RPMI7951 (cell line): Measurements from ENCODE around the gene VTCN1. TPM values are rescaled to one million over a fixed set of nuclear protein-coding genes. Genes with fewer than 3 reads are reported as not detected.
A peak's percentile ranks its signal among the peaks of the same experiment; 100 is the strongest.
"Not testable (repeated sequence)": the region's sequence is repeated elsewhere in the genome, so short reads cannot be mapped to it uniquely, and the experiment has no call there.

Experiments
- DNase-seq: peaks from one replicate; pipeline ENCODE4 v3.0.0-alpha.2; 2012; ENCODE audit warnings: low read depth
- total RNA-seq: library from RNA; depleted of rRNA; stranded (reverse); fragments of >200 nt; shearing (Covaris generic); gene quantifications from 2 replicates; pipeline ENCODE4 v1.2.3, GENCODE V29; 2014; rRNA removed

Gene VTCN1, protein sequence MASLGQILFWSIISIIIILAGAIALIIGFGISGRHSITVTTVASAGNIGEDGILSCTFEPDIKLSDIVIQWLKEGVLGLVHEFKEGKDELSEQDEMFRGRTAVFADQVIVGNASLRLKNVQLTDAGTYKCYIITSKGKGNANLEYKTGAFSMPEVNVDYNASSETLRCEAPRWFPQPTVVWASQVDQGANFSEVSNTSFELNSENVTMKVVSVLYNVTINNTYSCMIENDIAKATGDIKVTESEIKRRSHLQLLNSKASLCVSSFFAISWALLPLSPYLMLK
- total RNA-seq = not detected in 2 replicates

DNA sequence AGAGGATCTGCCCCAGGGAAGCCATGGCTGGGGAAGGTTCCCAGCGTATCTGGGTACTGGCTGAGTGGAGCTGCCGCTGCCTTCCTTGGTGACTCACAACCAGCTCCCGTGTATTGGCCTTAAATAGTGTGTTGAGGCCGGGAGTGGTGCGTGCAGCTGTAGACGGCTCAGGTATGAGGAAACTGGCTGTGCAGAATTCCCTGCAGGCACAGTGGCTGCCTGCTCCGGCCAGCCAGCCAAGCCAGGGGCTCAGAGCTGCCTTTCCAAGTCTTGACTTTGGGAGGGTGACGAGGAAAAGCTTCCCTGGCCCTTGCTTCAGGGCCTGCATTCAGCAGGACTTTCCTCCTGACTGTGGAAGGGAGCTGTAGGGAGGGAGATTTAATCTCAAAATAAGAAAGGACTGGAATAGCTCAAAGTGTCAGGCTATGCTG lies at the start of gene VTCN1:
TSS of gene VTCN1 (minus strand) at position 97 of the 431 bp plus-strand sequence. CDS start at position 25, 72 bp downstream.
- DNase-seq = no peak

DNA sequence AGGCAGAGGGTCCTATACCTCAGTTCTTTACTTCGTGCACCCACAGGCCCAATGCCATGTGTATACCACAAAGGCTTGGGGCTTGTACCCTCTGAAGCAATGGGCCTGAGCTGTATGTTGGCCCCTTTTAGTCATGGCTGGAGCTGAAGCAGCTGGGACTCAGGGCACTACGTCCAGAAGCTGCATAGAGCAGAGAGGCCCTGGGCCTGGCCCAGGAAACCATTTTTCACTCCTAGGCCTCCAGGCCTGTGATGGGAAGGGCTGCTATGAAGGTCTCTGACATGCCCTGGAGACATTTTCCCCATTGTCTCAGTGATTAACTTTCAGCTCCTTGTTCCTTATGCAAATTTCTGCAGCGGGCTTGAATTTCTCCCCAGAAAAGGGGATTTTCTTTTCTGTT lies 48.1 kb upstream of the VTCN1 start:
- DNase-seq = no peak

DNA sequence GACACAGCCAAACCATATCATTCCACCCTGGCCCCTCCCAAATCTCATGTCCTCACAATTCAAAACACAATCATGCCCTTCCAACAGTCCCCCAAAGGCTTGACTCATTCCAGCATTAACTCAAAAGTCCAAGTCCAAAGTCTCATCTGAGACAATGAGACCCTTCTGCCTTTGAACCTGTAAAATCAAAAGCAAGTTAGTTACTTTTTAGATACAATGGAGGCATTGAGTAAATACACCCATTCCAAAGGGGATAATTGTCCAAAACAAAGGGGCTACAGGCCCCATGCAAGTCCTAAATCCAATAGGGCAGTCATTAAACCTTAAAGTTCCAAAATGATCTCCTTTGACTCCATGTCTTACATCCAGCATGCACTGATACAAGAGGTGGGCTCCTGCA lies 47.3 kb upstream of the VTCN1 start:
- DNase-seq = not testable (repeated sequence)

DNA sequence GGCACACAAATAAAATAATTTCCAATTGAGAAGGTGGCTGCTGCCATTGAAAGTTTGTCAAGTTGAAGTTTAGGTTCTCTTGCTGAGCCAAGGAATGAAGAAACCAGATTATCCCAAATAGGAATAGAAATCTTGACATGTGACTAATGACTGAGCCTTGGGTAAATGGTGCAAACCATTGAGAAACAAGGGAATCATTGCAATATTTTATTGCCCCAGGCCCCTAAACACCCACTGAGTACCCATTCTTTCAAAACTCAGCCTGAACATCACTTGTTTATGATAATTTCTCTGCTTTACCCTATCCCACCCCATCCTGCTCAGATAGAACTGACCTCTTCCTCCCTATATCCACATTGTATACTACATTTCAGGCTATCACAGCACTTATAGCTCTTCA lies 46.6 kb upstream of the VTCN1 start:
- DNase-seq = no peak

DNA sequence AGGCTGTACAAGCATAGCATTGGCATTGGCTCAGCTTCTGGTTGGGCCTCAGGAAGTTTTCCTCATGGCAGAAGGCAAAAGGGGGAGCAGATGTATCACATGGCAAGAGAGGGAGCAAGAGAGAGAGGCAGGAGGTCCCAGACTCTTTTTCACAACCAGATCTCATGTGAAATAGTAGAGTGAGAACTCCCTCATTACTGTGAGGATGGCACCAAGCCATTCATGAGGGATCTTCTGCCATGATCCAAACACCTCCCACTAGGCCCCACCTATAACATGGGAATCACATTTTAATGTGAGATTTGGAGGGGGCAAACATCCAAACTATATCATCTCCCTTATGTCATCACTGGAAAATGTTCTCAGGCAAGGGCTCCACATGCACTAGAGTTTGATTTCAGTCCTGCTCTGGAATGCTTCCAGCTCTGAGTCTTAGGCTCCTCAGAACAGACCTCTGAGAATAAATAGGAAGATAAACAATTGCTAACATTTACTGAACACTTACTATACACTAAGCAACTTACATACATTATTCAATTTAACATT lies 39.4 kb upstream of the VTCN1 start:
- no peak for DNase-seq

DNA sequence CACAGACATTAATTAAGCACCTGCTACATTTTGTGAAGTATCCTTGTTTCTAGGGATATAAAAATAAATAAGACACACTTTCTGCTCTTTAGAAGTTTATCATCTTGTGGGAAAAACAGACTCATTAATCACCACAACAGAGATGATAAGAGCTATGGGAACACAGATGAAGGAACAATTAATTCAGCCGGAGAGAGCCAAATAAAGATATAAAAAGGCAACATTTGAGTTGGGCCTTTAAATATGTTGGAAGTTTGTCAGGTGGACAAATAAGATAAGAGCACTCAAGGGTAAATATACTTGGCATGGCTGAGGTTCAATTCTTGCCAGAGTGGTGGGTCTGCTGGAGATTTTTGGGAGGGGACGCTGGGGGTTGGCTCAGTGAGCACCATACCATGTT lies 34.2 kb upstream of the VTCN1 start:
- no peak for DNase-seq

DNA sequence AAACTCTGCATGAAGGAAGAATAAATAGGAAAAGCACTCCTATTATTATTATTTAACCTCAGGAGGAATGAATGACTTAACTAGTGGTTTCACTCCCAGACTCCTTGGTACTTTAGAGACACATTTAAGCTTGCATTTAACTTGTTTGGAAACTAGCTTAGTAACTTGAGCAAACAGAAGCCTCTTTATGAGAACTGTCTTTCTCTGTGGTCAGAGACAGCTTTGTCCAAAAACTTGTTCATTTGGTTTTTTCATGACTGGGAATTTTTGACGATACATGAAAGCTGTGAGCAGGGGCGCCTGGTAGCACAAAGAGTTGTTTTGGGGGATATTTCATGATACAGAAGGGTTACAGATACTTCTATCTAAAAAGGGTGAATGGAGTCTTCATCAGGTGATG lies 33.6 kb upstream of the VTCN1 start:
- DNase-seq = no peak

DNA sequence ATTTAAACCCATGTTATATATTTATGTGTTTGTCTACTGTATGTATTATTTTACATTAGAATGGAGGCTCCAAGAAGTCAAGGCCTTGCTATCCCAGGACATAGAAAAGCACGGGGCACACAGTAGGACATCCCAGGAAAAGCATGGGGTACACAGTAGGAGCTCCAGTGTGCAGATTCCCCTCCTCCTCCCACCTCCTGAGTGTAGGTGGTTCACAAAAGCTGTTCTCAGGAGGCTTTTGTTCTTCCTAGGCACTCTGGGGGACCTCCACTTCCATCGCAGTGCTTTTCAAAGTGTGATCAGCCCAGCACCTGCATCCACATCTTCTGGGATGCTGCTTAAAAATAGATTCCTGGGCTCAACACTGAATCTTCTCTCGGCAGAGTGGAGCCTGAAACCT lies 30.8 kb upstream of the VTCN1 start:
- DNase-seq = no peak

DNA sequence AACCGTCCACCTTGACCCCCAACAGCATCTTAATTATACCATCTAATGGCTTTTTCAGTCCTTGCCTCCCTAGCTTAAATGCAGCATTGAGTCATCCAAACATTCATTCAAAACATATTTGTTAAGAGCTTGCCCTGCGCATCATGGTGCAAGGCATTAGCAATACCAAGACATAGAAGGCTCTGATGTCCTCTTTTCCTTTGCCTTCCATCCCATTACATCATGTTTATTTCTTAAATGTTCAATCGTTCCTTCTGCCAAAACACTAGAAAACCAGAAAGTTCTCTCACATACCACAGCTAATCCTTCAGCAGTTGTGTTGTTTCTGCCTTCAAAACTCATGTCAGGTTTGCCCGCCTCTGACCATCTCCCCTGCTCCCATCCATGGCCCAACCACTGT lies 29.8 kb upstream of the VTCN1 start:
- no peak for DNase-seq

DNA sequence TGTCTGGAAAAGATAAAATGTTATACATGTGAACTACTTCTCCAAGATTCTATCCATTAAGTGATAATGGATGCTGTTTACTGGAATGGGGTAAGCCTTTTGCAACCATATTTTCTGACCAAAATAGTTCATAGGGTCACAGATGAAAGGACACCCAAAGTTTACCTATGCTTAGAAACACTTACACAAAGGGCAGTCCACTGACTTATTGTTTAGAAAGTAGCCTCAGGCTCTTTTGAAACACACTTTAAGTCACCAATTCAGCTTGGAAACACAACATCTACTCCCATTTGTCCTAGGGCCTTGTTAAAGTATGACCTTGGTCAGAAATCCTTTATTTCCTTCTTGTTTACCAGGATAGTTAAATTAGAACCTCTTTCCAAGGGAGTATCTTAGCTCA lies 28.7 kb upstream of the VTCN1 start:
- DNase-seq = no peak

DNA sequence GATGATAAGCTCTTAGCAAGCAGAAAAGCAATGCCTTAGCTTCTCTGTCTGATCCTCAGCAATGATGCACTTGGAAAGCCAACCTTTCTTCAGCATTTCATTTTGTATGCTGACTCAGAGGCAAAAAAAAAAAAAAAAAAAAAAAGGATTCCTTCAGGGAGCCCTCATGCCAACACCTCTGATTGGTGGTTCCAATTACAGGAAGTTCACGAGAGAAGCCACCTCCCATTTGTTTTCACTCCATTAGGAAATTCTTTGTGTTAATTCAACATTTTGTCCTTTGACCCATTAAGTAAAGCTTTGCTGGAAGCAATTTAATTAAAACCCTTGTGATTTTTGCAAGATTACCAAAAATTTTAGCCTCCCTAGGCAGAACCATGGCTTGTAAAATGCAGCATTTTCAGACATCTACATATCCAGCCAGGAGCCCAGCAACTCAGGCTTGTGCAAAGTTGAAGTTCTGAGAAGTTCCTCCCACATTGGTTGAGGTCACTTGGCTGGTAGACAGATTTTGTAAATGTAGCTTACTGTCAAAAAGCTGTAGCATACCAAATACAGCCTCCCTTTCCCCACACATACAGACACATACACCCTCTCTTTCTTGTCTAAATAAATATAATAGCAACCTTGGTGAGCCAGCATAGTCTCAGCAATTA lies 27.1 kb upstream of the VTCN1 start:
- peak; percentile 17 for DNase-seq

DNA sequence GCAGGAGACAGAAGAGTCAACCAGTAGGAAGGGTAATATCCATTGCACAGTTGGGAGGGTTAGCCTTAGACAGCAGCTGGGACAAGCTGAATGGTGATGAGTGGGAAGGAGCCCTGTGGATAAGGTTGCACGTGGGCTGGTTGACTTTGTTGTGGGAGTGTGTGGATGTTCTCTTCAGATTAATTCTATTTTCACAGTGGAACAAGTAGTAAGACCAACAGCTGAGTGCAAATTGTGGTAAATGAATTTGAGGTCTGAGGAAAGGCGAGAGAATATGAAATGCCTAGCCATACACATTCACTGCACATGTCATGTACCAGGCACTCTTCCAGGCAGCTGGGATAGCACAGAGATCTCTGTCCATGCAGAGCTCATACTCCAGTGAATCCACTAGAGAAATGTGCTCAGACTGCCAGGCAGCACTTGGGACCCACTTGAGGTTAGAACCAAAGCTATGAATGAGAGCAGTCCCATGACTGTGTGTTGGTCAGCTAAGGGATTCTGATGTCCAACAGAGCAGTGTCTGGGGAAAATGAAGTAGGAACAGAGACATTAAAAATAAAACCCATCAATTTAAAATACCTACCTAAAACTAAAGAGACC lies 25.2 kb upstream of the VTCN1 start:
- no peak for DNase-seq

DNA sequence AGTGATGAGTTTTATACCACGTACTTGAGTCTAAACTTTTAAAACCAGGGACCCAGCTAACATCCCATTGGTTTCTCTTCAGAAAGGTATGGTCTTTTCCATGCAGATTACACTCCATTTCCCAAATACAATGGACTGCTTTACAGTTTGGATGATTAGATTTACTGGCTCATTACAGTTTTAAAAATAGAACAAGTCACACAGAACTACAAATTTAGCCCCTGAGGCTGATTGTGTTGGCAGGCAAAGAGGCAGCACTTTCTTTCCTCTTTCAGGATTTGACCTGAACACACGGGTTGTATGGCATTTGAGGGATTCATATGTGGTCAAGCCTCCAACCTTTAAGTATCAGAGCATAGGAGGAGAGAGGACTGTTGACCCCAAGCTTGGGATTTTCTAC lies 21.8 kb upstream of the VTCN1 start:
- peak; percentile 73 for DNase-seq

DNA sequence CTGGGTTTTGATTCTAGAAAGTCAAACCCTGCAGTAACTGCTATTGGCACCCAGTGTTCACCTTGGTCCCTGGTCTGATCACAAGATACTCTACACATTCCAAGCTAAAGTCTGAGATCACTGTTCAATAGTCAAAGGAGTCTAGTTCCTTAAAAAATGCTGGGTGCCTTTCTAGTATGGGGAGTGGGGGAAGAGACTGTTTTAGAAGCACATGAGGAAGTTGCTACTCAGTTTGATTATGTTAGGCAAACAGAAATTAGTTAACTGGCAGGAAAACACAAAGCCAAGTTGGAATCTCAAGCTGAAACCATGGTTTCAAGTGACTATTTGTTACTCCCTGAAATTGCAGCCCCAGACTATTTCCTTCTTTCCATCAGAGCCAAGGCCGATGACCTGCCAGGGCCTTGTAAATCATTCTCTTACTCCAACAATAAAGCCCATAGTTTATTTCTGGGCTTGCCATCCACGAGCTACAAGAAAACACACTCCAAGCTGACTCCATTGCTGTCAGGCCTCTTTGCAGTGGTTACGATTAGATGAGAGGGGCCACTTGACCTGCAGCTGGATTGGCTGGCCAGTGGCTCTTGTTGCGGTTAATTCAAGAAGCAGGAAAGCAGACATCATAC lies 21.1 kb upstream of the VTCN1 start:
- peak; percentile 39 for DNase-seq

DNA sequence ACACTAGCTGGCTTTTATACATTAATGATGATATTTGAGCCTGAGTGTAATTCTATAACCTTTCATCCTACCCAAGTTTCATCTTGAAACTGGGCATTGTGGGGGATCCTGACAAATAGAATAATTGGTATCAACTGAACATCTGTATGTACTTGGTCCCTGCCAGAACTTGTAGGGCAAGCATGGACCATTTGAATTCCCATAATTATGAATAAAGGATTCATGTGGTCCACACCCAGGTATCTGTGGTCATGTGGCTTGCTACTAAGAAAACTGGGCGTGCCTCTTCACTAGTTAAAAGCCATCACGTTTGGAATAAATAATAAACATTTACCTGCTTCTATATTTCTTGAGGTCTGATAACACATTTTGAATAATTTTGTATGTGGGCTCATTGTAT lies 20.6 kb upstream of the VTCN1 start:
- DNase-seq = no peak

DNA sequence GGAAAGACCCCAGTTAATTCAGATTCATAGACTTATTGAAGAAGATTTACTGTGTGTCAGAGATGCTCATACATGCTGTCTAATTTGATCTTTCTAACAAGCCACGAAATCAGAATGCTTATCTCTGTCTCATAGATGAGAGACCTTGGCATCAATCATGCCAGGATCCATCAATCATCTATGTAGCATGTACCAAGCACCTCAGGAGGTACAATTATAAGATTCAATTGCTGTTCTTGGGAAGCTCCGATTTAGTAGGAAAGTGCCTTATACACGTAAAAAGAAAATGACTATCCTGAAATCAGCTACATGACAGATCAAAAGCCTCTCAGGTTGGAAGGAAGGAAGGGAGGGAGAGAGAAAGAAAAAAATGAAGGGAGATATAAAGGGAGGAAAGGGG lies 18.5 kb upstream of the VTCN1 start:
- no peak for DNase-seq

DNA sequence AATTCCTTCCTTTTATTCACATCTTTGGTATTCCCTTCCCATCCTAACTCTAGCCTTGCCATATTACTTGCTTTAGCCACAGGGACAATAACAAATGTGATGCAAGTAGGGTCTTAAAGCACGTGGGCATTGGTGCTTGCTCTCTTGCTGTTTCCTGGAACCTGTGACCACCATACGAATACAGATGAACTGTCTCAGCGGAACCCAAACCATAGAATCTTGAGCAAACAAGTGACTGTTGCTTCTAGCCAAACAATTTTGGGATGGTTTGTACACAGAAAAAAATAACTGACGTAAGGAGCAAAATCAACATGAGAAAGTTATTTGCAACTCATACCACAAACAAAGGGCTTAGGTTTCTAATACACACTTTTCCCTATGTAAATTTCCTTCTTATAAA lies 15.2 kb upstream of the VTCN1 start:
- DNase-seq = no peak

DNA sequence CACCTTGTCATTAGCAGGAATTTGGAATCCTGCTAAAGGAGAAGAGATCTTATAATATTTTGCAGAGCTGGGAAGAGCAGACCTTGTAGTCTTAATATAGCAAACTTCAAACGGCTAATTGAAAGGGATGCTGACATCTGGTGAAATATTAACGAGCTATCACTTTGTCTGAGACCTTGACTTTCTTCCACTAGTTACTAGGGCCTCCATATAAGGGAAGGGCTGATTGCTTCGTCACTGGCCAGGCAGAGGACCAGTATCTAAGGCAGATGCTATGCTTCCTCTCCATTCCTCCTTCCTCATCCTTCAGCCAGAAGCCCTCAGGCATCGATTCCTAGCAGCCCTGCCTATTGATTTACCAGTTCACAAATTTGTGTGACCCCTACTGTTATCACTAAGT lies 6.0 kb upstream of the VTCN1 start:
- no peak for DNase-seq

DNA sequence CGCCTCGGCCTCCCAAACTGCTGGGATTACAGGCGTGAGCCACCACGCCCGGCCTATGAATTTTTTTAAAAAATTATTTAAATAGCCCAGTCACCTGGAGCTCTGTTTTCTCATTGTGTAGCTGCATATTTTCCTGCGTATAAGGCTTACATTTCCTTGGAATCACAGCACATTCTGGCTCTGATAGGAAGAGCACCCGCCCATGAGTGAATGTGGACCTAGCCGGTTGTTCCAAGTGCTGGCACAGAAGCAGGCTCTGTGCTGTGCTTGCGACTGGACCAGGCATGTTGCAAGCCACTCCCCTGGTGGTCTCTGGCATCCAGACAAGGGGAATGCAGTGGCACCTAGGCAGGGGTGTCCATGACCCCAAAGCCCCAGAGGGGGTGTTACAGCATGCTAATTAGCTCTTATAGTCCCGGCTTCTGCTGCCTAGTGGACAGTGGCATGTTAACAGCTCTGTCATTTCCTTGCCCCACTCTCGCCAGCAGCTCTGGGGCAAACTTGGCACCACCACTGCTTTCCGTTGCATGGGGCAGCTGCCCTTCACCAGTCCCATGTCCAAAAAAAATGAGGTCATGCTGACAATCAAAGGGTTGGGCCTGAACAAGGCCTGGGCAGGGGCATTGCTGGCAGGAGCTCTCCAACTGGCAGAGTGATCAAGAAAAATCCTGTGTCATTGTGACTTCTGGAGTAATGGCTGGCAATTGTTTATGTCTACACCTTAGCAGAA lies 5.2 kb upstream of the VTCN1 start:
- no peak for DNase-seq

DNA sequence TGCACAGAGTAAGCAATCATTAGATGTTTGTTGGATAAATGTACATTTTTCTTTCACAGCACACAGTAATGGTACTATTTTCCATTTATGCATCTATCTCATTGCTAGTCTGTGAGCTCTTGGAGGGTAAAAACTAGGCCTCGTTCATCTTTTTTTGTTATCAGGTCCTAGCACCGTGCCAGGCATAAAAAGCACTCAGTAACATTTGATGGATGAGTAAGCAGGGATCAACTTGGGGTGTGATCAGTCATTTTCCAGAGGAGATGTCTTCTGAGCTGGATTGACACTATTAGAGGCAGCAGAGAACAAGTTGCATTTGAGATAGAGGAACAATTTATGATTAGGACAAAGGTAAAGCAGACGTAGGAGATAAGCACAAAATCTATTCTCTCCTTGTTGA lies 4.3 kb upstream of the VTCN1 start:
- DNase-seq = no peak

DNA sequence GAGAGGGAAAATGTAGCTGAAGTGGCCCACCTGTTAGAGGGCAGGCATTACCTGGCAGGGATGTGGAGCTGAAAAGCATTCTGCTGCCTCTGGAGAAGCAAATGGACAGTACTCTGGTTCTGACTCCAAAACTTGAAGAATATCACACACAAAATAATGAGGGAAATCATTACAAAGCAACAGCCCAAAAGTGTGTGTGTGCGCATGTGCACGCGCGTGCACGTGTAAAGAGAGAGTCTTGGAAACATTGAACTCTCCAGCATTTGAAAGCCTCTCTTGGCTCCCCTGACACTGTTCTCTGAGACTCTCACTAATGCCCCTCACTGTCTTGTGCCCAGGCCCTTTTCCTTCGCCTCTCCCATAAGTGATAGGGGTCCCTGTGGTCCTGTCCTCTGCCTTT lies 2.3 kb upstream of the VTCN1 start:
- no peak for DNase-seq

DNA sequence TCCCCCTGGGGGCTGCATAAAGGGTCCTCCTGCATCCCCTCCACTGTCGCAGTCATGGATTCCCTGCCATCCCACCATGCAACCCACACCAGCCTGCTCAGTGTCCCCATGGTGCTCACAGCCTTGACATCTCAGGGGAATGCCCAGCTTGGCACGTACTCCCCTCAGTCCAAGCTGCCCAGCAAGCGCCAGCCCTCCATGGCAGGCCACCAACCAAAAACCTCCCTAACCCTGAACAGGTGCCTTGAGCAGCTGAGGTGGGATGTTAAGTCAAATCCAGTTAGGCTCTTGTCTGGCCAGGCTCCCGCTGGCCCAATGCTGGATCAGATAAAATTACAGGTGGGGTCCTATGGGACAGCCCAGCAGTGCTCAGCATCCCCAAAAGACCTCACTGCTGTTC lies 341 bp downstream of the VTCN1 start:
- DNase-seq = no peak
